ENCODE measurements around the gene NELL2.
"Not testable (repeated sequence)": the region's sequence is repeated elsewhere in the genome, so short reads cannot be mapped to it uniquely, and the experiment has no call there.

NELL2 gene

DNA sequence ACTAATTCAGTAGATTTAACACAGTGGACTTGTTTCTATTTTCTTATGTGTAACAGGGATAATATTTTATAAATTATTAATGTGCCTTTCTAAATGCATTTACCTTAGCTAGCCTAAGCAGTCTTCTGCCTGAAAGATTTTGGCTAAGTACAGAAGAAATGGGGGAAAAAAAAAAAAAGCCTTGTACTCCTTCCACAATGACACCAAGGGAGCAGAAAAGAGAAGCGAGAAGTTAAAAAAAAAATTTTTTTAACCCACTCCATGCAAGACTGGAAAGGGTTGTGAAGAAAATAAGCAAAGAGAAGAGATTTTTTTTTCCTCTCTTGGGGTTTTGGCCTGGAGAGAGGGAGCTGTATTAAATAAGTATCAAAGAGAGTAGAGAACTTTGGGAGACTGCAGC lies 28.7 kb downstream of the NELL2 start:
- DNase-seq, result no peak

DNA sequence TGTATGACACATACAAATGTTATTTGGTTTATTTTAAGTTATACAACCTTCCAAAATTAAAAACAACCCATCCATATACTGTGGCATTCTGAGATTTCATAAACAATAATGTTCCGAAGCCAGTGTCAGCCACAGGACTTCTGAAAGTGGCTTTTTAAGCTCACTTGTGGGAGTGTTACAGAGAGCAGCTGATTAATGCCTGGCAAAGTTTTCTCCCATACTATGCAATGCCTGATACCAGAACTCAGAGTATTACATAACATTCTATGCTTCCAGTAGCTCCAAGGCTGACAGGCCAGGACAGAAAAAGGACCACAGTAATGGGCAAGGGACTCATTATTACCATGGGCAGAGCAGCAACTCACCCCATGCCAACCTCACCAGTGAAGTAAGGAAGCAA lies 29.3 kb downstream of the NELL2 start:
- DNase-seq, result no peak

DNA sequence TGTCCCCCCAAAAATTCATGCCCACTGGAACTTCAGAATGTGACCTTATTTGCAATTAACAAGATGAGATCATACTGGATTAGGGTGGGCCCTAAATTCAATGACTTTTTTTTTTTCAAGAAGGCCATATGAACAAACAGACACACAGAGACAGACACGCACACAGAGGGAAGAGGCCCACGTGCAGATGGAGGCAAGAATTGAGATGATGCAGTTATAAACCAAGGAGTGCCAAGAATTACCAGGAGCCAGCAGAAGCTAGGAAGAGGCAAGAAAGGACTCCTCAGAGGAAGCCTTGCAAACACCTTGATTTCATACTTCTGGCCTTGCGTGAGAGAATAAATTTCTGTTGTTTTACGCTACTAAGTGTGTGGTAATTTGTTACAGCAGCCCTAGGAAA lies 33.4 kb downstream of the NELL2 start:
- DNase-seq, result no peak

DNA sequence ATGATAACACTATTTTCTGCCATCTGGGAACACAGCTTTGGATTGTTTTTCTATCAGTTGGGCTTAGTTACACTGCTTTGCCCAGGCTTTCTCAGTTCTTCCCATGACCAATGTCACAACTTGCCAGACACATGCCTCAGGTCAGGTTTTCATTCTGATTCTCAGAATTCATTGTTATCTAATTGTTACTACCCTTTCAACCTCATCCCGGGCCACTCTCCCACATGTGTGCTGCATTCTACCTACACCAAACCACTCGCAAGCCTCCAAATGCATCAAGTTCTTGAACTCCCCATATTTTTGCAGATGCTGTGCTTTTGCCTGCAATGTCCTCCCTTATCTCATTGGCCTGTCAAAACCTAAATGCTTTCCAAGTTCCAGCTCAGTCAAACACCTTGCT lies 36.3 kb downstream of the NELL2 start:
- no peak for DNase-seq

DNA sequence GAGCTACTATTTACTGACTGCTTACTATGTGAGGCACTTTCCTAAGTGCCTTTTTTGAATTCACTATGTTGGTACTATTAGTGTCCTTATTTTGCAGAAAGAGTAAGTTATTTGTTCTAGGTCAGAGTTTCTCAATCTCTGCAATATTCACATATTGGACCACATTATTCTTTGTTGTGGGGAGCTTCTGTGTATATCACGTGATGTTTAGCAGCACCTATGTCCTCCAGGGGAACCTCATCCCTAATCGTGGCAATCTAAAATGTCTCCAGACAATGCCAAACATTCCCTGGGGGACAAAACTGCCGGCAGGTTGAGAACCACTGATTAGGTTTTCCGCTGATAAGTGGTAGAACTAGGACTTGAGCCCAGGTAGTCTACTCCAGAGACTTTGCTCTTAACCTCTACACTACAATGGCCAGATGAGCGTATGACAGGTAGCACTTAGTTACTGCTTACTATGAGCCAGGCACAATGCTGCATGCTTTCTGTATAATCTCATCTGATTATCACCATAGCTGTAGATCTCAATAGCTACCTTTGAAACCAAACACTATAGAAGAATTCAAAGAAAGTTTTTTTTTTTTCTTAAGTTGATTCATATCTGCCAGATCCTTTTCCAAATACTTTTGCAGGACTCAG lies 38.9 kb downstream of the NELL2 start:
- DNase-seq, result peak; percentile 43

DNA sequence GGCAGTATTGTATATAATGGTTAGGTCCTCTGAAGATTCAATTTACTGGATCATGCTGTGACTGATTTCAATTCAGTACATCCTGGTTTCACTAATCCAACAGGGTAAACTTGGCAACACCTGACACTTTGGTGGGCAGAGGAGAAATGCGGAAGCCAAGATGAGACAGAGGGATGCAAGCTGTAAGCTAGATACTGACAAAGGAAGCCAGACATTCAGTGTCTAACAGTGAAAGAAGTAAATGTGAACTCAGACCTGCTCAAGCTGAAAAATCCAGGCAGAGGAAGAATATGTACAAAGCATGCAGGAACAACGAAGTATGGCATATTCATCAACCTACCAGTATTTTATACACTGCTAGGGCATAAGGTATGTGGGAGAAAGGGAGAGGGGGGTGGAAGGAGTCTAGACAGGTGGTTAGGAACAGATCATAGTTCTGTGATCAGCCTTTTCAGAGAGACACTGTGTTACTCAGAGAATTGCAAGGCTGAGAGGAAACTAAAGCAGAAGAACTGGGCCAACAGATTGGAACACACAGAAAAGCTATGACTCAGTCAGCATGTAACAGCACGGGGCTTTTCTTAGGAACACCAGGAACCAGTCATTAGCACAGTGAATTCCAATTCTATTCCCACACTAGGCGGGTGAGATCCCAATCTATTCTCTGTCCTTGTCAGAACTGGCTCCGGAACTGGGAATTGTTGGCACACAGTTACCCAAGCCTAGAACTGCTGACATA lies 40.3 kb downstream of the NELL2 start:
- DNase-seq, result peak; percentile 93

DNA sequence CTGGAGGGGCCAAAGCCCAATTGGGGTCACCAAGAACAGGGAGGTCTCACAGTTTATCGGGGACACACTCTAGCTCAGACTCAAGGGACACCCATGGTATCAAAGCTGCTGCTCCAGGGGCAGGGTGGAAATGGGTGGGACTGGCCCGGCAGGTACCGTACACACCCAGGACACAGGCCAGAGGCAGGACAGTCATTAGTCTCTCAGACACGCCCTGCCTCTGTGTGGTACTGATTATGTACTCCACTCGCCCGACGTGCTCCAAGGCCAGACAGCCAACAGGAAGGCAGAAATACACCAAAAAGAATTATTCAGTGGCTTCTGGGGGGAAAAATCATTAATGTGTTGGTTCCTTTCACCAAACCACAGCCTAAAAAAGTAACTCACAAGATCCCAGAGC lies 41.1 kb downstream of the NELL2 start:
- peak; percentile 70 for DNase-seq

DNA sequence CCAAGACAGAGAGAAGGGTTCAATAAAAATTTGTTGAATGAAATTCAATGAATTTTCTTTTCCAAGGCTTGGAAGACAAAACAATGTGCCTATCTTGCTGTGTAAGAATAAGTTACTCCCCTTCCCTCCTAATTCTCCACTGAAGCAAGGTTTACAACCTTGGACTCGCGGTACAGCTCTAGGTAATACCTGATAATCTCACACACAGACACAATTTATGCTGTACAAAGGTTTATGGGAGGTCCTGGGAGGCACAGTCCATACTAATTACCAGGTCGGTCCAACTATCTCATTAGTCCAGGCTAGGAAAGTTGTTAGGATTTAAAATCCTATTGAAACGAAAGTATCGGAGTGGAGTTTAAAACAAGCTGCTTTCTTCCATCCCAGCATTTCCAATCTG lies 42.6 kb downstream of the NELL2 start:
- DNase-seq, result peak; percentile 52

DNA sequence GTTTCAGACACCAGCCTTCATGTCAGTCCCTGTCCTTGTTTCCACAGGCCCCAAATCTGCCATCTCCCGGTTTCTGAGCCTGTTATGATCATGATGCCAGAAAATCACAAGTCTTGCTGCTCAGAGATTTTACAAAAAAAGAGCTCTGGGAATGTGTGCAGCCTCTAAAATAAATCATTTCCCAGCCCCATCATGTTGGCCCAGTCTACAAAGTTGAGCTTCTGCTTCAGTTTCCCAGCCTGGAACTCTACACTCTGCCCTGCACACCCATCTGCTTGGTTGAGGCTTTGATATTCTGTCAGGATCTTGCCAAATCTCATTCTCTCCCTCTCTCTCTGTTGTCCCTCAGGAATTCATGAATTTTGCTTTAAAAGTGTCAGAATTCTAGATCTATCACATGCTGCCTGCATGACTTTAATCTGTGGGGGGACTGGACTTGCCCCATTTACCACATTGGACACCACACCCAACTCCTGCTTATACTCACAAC lies 45.5 kb downstream of the NELL2 start:
- DNase-seq, result no peak

DNA sequence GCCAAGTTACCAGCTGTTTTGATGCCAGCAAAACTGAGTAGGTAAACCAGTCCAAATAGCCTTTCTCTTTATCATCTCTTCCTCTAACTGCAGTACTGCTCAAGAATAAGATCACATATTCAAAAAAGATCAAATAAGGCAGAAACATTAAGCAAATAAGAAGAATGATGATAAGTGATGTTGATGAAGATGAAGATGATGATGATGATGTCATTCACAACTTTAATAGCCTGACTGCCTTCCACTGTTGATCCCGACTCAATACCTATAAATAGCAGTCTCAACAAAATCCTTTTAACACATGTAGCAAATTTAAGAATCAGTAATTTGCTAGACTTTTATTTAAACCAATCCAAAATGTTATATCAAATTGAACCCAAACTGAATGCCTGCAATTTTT lies 47.1 kb downstream of the NELL2 start:
- DNase-seq, result no peak

DNA sequence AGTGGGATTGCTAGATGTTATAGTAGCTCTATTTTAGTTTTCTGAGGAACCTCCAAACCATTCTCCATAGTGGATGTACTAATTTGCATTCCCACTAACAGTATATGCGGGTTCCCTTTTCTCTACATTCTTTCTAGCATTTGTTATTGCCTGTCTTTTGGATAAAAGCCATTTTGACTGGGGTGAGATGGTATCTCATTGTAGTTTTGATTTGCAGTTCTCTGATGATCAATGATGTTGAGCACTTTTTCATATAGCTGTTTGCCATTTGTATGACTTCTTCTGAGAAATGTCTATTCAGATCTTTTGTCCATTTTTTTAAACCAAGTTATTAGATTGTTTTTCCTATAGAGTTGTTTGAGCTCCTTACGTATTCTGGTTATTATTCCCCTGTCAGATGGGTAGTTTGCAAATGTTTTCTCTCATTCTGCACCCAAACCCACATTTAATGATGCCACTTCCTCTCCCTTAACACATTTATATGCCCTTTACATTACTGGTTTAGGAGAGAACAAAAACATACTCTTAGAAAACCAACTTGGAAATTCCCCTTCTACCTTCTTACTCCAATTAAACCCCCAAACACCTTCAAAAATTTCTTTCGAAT lies 48.2 kb downstream of the NELL2 start:
- no peak for DNase-seq

DNA sequence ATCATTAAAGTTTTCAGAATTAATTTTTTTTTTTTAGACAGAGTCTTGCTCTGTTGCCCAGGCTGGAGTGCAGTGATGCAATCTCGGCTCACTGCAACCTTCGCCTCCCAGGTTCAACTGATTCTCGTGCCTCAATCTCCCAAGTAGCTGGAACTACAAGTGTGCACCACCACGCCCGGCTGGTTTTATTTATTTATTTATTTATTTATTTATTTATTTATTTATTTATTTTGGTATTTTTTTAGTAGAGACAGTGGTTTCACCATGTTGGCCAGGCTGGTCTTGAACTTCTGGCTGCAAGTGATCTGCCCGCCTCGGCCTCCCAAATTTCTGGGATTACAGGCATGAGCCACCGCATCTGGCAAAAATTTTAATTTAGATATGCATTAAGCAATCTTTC lies 54.4 kb downstream of the NELL2 start:
- not testable (repeated sequence) for DNase-seq

DNA sequence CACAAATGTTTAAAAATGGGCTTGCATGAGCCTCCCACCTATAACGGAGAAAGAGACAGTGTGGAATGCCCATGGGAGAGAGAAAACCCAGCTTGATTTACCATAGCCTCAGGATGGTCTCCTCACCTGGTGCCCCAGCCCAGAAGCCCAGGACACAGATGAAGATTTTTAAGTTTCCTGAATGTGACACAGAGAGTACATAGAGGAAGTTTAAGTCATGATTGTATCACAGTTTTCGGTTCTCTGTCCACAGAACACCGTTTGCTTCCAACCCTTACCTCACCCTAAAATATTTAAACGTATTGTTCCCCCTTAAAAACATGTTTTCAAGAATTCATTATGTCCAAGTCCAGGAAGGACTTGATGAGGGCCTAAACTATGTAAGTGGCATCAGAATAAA lies 56.2 kb downstream of the NELL2 start:
- DNase-seq, result no peak

DNA sequence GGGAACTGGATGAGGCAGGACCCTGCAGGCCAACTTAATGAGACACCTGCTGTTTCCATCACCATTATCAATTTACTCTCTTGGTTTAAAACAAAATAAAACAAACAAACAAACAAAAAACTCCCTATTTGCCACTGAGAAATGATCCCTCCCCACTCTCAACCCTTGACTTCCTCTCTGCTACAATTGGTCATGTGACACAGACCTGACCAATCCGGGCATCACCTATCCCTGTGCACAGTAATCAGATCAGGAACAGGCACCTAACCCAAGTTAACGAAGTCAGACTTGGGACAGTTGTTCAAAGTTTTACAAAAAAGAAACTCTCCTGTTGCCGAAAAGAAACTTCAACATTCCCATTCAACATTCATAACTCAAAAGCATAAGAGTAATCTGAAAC lies 58.4 kb downstream of the NELL2 start:
- no peak for DNase-seq

DNA sequence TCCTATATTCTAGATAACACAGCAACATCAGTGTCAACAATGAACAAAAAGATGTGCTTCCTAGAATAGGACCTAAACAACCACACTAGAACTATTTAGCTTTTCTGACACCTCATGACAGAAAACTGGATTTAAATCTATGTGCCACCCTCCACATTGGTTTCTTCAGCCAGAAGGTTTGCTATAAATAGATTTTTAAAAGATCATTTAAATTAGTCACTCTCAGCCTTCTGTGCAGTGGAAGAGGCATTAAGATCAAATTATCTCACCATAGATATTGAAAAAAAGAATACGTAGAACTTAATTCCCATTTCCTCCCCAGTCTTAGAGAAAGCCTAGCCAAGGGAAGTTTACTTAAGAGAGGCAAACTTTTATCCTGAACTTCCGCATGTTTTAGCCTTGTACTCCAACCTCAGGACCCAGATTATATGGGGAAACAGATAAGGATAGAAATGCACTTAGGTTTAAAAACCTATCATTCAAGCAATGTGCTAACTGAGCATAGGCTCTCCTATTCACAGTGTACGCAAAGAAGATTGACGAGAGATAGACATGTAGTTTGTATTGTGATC lies 59.6 kb downstream of the NELL2 start:
- no peak for DNase-seq

DNA sequence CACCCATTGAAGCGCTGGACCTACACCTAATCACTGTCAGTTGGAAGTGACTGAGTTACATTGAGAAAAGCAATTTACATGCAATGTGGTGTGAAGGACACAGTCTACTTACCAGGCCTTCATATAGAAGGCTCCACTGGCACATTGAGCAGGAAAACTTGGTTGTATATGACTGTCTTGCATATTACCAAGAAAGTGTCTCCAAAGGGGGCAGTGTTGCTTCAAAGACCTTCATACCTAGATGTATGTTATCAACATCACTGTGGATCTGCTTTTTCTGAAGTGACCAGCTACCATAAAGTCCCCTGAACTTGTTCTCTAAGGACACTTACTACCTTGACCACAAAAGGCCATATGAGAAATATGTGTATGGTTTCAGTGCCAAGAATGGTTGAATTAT lies 64.1 kb downstream of the NELL2 start:
- peak; percentile 57 for DNase-seq

DNA sequence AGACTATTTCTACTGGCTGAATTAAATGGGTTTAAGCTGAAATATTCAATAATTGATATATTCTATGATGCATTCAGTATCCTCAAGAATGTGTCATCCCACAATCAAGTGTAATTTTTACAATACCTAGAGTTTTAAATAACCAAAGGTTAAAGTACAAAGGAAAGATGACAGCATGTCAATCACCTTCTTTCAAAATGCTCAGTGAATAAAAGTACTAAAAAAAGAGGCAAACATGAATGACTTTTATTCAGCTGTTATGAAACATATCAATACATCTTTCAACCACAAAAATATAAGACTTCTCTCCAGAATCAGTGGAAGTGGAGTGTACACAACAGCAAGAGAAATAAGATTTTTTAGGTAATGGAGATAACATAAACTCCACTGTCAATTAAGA lies 72.0 kb downstream of the NELL2 start:
- DNase-seq, result no peak

DNA sequence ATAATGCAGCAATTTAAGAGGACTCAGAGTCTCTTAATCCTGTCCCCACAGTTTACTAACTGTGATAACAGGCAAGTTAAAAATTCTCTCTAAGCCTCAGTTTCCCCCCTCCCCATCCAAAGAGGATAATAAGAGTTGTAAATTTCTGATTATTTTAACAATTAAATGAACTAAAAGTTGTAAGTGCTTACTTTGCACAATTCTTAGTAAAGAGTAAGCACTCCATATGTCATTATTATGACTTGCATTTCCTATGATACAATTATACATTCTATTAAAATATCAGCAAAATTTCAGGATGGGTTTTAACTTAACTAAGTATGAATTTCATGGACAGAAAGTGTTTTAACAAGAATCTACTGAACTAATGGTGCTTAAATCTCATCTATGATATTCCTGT lies 80.1 kb downstream of the NELL2 start:
- DNase-seq, result no peak

DNA sequence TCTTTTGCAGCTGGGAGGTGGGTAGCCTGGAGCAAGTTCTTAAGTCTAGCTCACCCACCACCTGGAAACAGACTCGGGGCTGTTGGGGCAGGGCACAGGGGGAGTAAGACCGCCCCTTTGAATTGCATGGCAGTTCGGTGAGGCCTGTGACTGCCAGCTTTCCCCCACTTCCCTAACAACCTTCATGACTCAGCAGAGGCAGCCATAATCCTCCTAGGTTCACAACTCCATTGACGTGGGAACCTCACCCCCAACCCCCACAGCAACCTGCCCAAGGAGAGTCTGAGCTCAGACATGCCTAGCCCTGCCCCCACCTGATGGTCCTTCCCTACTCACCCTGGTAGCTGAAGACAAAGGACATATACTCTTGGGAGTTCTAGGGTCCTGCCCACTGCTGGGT lies 87.4 kb downstream of the NELL2 start:
- peak; percentile 25 for DNase-seq

DNA sequence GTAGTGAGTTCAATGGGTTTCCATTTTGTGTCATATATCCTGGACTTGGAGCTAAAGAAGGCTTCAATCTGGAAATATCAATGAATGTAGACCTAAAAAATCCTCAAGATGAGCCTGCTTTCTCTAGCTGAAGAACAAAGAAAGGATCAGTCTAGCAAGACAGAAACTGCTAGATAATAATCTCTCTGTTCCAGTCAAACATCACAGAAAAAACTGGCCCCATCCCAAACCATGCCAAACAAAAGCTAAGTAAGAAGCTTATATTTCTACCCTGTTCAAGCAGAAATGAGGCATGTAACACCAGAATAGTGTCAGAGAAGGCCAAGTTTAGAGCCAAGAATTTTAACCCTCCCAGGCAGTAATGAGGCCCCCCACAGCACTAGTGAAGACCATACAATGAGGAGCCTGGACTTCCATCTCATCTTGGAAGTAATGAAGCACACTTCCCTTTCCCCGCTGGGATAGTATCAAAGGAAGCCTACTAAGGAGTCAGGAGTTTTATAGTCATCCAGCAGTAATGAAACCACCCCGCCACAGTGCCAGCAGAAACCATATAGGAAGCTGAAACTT lies 95.8 kb downstream of the NELL2 start:
- no peak for DNase-seq

DNA sequence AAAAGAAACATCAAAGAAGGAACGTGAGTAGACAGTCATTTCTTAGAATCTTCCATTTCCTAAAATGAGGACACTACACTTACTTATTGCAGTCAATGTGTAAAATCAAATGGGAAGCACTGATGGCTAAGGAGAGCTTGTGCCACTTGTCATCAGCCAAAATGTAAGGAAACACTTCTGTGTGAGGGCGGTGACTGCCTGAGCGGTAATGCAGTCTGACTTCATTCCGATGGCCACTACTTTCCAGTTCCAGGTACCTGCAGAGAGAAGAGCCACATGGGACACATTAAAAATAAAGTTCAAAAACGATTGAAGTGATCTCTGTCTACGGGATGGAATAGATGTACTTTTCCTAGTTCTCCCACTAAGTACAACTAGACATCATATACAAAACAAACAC lies 96.3 kb downstream of the NELL2 start:
- no peak for DNase-seq

DNA sequence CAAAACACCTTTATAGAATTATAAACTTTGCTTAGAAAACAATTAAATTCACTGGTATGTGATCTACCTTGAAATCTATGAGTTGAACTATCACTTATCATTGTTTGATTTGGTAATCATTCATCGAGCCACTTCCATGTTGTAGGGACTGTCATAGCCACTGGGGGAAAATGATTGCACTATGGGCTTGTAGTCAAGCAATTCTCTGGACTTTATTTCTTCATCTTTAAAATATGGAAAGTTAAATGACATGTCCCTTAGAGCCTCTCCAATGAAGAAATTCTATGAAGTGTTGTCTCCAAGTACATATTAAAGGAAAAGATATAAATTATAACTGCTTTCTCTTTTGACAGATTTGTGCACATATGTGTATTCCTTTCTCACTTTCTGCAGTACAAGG lies 97.3 kb downstream of the NELL2 start:
- no peak for DNase-seq

DNA sequence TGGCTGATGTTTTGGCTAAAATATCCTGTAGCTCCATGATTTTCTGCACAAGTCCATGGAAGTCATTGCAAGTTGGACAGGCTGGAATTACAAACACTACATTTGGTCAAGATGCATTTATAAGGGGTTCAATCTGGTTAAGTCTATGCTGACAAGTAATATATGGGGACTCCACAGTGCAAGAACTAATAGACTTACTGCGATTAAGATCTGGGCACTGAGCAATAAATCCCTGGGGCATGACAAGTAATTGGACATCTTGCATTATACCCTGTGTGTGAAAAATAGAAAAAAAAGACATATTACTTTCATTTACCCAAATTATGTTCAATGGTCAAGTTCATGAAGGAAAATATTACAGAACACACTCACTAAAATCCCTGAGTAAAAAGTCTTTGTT lies 99.1 kb downstream of the NELL2 start:
- DNase-seq, result no peak

DNA sequence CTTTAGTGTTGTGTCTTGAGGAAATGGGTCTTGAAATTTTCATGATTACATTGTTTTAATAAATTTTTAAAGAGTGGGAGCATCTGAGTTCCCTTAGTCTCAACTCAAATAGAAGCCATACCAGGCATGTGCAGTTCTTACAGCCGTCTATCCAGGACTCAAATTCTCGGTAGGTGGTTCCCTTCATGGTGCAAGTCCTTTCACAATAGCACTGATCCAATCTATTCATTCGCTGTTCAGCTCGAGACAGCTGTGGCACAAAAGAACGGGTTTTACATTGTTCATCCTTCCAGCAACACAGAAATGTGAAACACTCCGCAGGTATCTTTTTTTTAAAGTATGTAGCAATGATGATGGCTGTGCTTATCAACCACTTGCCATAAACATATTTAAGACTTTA lies 100.2 kb downstream of the NELL2 start:
- DNase-seq, result no peak

All from NCI-H69 (cell line).